Naive thymus-derived CD8-positive, alpha-beta T cell (primary cell): ENCODE results near the gene MED20. TPM values are rescaled to one million over a fixed set of nuclear protein-coding genes. Genes with fewer than 3 reads are reported as not detected.

ENCODE experiments used
- ATAC-seq, 2 donors: fragments of 150-1000 bp; cut with Tn5 transposase in 1 of 2; sonication (Bioruptor Pico), chemical (Tn5 transposase) in 1 of 2; 1 replicate in 1 of 2; 2 replicates in 1 of 2; pipeline ENCODE4 v1.10.0; 2021; ENCODE audit warnings: mild to moderate bottlenecking in 2 of 2, moderate library complexity in 2 of 2
- POLR2A ChIA-PET: fragments of 350-600 bp; sonication (Branson Sonifier 250); formaldehyde crosslinking; loops from one replicate; lab custom pipeline; 2021; ENCODE audit warnings: antibody characterized with exemption; lab: Charles Lee
- DNase-seq, 10 donors: peaks; one replicate each; pipeline versions ENCODE4 v3.0.0 to v3.0.0-alpha.2; 2020 to 2022
- H3K27ac Mint-ChIP-seq, 10 donors: one replicate each; pipeline ENCODE4 v1.8.0; 2020 to 2022; ENCODE audit warnings: mild to moderate bottlenecking in 10 of 10, mixed read lengths in 10 of 10, moderate library complexity in 4 of 10, inconsistent platforms in 1 of 10
- H3K27me3 Mint-ChIP-seq, 5 donors: one replicate each; pipeline ENCODE4 v1.8.0; 2021 to 2022; ENCODE audit warnings: mixed read lengths in 5 of 5
- H3K36me3 Mint-ChIP-seq, 3 donors: one replicate each; pipeline ENCODE4 v1.8.0; 2020 to 2022; ENCODE audit warnings: mixed read lengths in 3 of 3, mild to moderate bottlenecking in 2 of 3, inconsistent platforms in 1 of 3
- H3K4me1 Mint-ChIP-seq, 4 donors: one replicate each; pipeline ENCODE4 v1.8.0; 2021 to 2022; ENCODE audit warnings: mixed read lengths in 4 of 4
- H3K4me3 Mint-ChIP-seq, 10 donors: one replicate each; pipeline ENCODE4 v1.8.0; 2020 to 2022; ENCODE audit warnings: mild to moderate bottlenecking in 10 of 10, mixed read lengths in 10 of 10, moderate library complexity in 6 of 10, inconsistent platforms in 1 of 10
- H3K9me3 Mint-ChIP-seq, 9 donors: one replicate each; pipeline ENCODE4 v1.8.0; 2020 to 2022; ENCODE audit warnings: mixed read lengths in 9 of 9, mild to moderate bottlenecking in 3 of 9, inconsistent platforms in 1 of 9, moderate library complexity in 1 of 9
- polyA plus RNA-seq, 3 donors: library from polyadenylated mRNA; unstranded; fragments of 300-500 nt; fragmentation: Illumina TruSeq; gene quantifications; one replicate each; pipeline ENCODE4 v1.2.3, GENCODE V29; 2021
- total RNA-seq, 8 experiments: library from RNA in 2 of 8; stranded (reverse) in 2 of 8; gene quantifications; one replicate each; pipeline ENCODE4 v1.2.3 and lab custom pipeline; 2021 to 2026

The MED20 gene
- total RNA-seq = 10 to 100 TPM in 1 of 2 experiments, 1 to 10 TPM in 1; 8.8 to 12.5 TPM
- 1 to 10 TPM; 2.8 to 5.1 (median 4.3) TPM for polyA plus RNA-seq
- total RNA-seq (lab: John Stamatoyannopoulos, UW) = 0.98 to 11.6 (median 6.3) reads per million in 6 experiments

GRCh38 chr6:41920921-41921711, at the start of gene MED20, which contains the start of gene BYSL:
TSS of gene MED20 (minus strand) at chr6:41921139. CDS start at chr6:41921018, 121 bp downstream.
TSS of gene BYSL (plus strand) at chr6:41921499. CDS start at chr6:41921563, 64 bp downstream.
- Mint-ChIP-seq H3K27me3 (peaks cover 0 to 4% (median 0%) of the 10 kb centered on the region in 5 donors), H3K27ac (peak within 1 kb of the TSS; percentile 97 to 100 (median 99)), H3K4me3 (peak within 1 kb of the TSS; percentile 97 to 100 (median 100)), H3K36me3 (peaks cover 0 to 23% (median 0%) of the 10 kb centered on the region in 3 donors), H3K4me1 (peaks cover 37 to 58% (median 54%) of the 10 kb centered on the region in 4 donors), H3K9me3 (no peaks in the 10 kb centered on the region)
- POLR2A ChIA-PET = interaction anchor here (0.7 to 5.7 kb wide), 14 partner anchors 10 to 1009 kb away, joined by 3 to 98 read pairs (median 6); partner anchors contain the start of genes CCND3, TAF8, TOMM6 and USP49
- ATAC-seq (peak; percentile 86 to 91), DNase-seq (peak; percentile 89 to 98 (median 94))

- no peaks in the 10 kb centered on the region for H3K27me3 Mint-ChIP-seq
- peaks cover 26 to 92% (median 83%) of the 10 kb centered on the region in 4 donors for H3K4me1 Mint-ChIP-seq
- POLR2A ChIA-PET = interaction anchor here (0.6 kb wide), 1 partner anchor 11 kb away, joined by 3 read pairs; no protein-coding TSS in a partner anchor
- H3K9me3 Mint-ChIP-seq = no peaks in the 10 kb centered on the region
- DNase-seq = peak in 1 of 10 donors; percentile 17
- peak overlapping the region; percentile 1 to 64 (median 43) for H3K4me3 Mint-ChIP-seq
- H3K36me3 Mint-ChIP-seq = peaks cover 0 to 66% (median 7%) of the 10 kb centered on the region in 3 donors
- H3K27ac Mint-ChIP-seq = peak overlapping the region; percentile 61 to 95 (median 84)
- peak; percentile 56 to 69 for ATAC-seq
Measured at GRCh38 chr6:41970436-41970846, 49.5 kb upstream of the MED20 start.

- POLR2A ChIA-PET = interaction anchor here (0.6 to 2.2 kb wide), 5 partner anchors 25 to 81 kb away, joined by 3 to 6 read pairs (median 4); no protein-coding TSS in a partner anchor
- H3K27me3 Mint-ChIP-seq = no peaks in the 10 kb centered on the region
- H3K9me3 Mint-ChIP-seq = no peaks in the 10 kb centered on the region
- peak overlapping the region in 7 of 10 donors; percentile 0 to 65 (median 39) for H3K4me3 Mint-ChIP-seq
- no peak for DNase-seq
- peaks cover 41 to 88% (median 84%) of the 10 kb centered on the region in 4 donors for H3K4me1 Mint-ChIP-seq
- no peak for ATAC-seq
- H3K36me3 Mint-ChIP-seq = peaks cover 0 to 74% (median 8%) of the 10 kb centered on the region in 3 donors
- peak overlapping the region; percentile 53 to 89 (median 66) for H3K27ac Mint-ChIP-seq
Measured at GRCh38 chr6:41967312-41968287, 46.7 kb upstream of the MED20 start.

GRCh38 chr6:41966961-41967311, 46.0 kb upstream of the MED20 start:
- H3K27me3 Mint-ChIP-seq = no peaks in the 10 kb centered on the region
- POLR2A ChIA-PET = interaction anchor here (2.2 kb wide), 1 partner anchor 75 kb away, joined by 4 read pairs; no protein-coding TSS in a partner anchor
- DNase-seq (no peak), ATAC-seq (no peak)
- H3K4me1 Mint-ChIP-seq = peaks cover 38 to 88% (median 84%) of the 10 kb centered on the region in 4 donors
- peak overlapping the region in 6 of 10 donors; percentile 25 to 89 (median 60) for H3K27ac Mint-ChIP-seq
- H3K36me3 Mint-ChIP-seq = peaks cover 0 to 76% (median 4%) of the 10 kb centered on the region in 3 donors
- no peak overlapping the region for H3K4me3 Mint-ChIP-seq
- H3K9me3 Mint-ChIP-seq = no peaks in the 10 kb centered on the region

- Mint-ChIP-seq H3K27me3 (no peaks in the 10 kb centered on the region), H3K4me1 (peaks cover 43 to 90% (median 88%) of the 10 kb centered on the region in 4 donors), H3K27ac (peak overlapping the region in 6 of 10 donors; percentile 17 to 94 (median 66)), H3K36me3 (peaks cover 0 to 82% (median 4%) of the 10 kb centered on the region in 3 donors), H3K9me3 (no peaks in the 10 kb centered on the region), H3K4me3 (no peak overlapping the region)
- DNase-seq = no peak
- no peak for ATAC-seq
- POLR2A ChIA-PET = interaction anchor here (2.2 kb wide), 1 partner anchor 76 kb away, joined by 4 read pairs; no protein-coding TSS in a partner anchor
Measured at GRCh38 chr6:41966214-41966920, 45.4 kb upstream of the MED20 start.

- peaks cover 0 to 83% (median 4%) of the 10 kb centered on the region in 3 donors for H3K36me3 Mint-ChIP-seq
- peak overlapping the region in 9 of 10 donors; percentile 15 to 94 (median 74) for H3K27ac Mint-ChIP-seq
- no peak for ATAC-seq
- no peak for DNase-seq
- POLR2A ChIA-PET = interaction anchor here (0.6 kb wide), 1 partner anchor 138 kb away, joined by 3 read pairs; no protein-coding TSS in a partner anchor
- peaks cover 44 to 90% (median 88%) of the 10 kb centered on the region in 4 donors for H3K4me1 Mint-ChIP-seq
- peak overlapping the region in 4 of 10 donors; percentile 19 to 33 (median 21) for H3K4me3 Mint-ChIP-seq
- no peaks in the 10 kb centered on the region for H3K27me3 Mint-ChIP-seq
- H3K9me3 Mint-ChIP-seq = no peaks in the 10 kb centered on the region
Measured at GRCh38 chr6:41965429-41966213, 44.7 kb upstream of the MED20 start.

GRCh38 chr6:41964201-41964887, 43.4 kb upstream of the MED20 start:
- DNase-seq (peak in 1 of 10 donors; percentile 15), ATAC-seq (peak; percentile 34 to 60)
- Mint-ChIP-seq H3K9me3 (no peaks in the 10 kb centered on the region), H3K27ac (peak overlapping the region; percentile 70 to 94 (median 82)), H3K4me3 (peak overlapping the region in 7 of 10 donors; percentile 1 to 63 (median 27)), H3K27me3 (no peaks in the 10 kb centered on the region), H3K4me1 (peaks cover 39 to 92% (median 90%) of the 10 kb centered on the region in 4 donors), H3K36me3 (peaks cover 0 to 87% (median 4%) of the 10 kb centered on the region in 3 donors)
- POLR2A ChIA-PET = interaction anchor here (1.3 to 2.1 kb wide), 3 partner anchors 9 to 24 kb away, joined by 3 to 7 read pairs (median 5); partner anchors contain the start of gene CCND3

GRCh38 chr6:41963371-41963770, 42.4 kb upstream of the MED20 start:
- H3K27me3 Mint-ChIP-seq = no peaks in the 10 kb centered on the region
- H3K27ac Mint-ChIP-seq = peak overlapping the region; percentile 29 to 94 (median 82)
- POLR2A ChIA-PET = interaction anchor here (1.3 to 2.1 kb wide), 4 partner anchors 10 to 81 kb away, joined by 3 to 7 read pairs (median 4); partner anchors contain the start of gene CCND3
- no peaks in the 10 kb centered on the region for H3K9me3 Mint-ChIP-seq
- DNase-seq = no peak
- no peak for ATAC-seq
- peak overlapping the region in 7 of 10 donors; percentile 22 to 47 (median 26) for H3K4me3 Mint-ChIP-seq
- peaks cover 44 to 92% (median 90%) of the 10 kb centered on the region in 4 donors for H3K4me1 Mint-ChIP-seq
- H3K36me3 Mint-ChIP-seq = peaks cover 0 to 86% (median 4%) of the 10 kb centered on the region in 3 donors

GRCh38 chr6:41960028-41960427, 39.1 kb upstream of the MED20 start:
- POLR2A ChIA-PET = interaction anchor here (0.7 kb wide), 1 partner anchor 10 kb away, joined by 3 read pairs; no protein-coding TSS in a partner anchor
- Mint-ChIP-seq H3K27ac (peak overlapping the region; percentile 6 to 94 (median 58)), H3K27me3 (no peaks in the 10 kb centered on the region), H3K4me1 (peaks cover 39 to 85% (median 79%) of the 10 kb centered on the region in 4 donors), H3K36me3 (peaks cover 0 to 75% (median 10%) of the 10 kb centered on the region in 3 donors), H3K9me3 (no peaks in the 10 kb centered on the region), H3K4me3 (peak overlapping the region in 2 of 10 donors; percentile 7 to 16)
- ATAC-seq (no peak), DNase-seq (no peak)
